HepG2 (cell line): ENCODE results near the gene TOP2B.

Experiments
- EZH2 ChIP-seq: conservative IDR thresholded peaks from 2 replicates; pipeline ENCODE4 v1.6.1; 2012; ENCODE audit warnings: mild to moderate bottlenecking, low read depth, low read length, moderate library complexity
- KDM5B ChIP-seq: sonication (generic); formaldehyde crosslinking; IDR thresholded peaks from 2 replicates; pipeline ENCODE4 v1.4.0; 2020; ENCODE audit warnings: missing genetic modification reagents, mild to moderate bottlenecking, borderline replicate concordance
- MAZ ChIP-seq, 2 experiments: sonication (generic) in 1 of 2; formaldehyde crosslinking in 1 of 2; IDR thresholded peaks; 2 replicates each; pipeline versions ENCODE4 v1.5.0 to v1.6.1; 2012 to 2020; ENCODE audit warnings: low read depth in 2 of 2, mild to moderate bottlenecking in 2 of 2, borderline replicate concordance in 1 of 2, improper control_type of control experiment in 1 of 2, low read length in 1 of 2, missing genetic modification reagents in 1 of 2, moderate library complexity in 1 of 2
- ZNF121 ChIP-seq: sonication (generic); formaldehyde crosslinking; IDR thresholded peaks from 2 replicates; pipeline ENCODE4 v1.5.0; 2020; ENCODE audit warnings: mild to moderate bottlenecking, missing genetic modification reagents
- ZNF670 ChIP-seq: sonication (generic); formaldehyde crosslinking; IDR thresholded peaks from 2 replicates; pipeline ENCODE4 v1.8.0; 2022; ENCODE audit warnings: mild to moderate bottlenecking, missing genetic modification reagents, borderline replicate concordance
- TF ChIP-seq, protein P1 (sequence below): IDR thresholded peaks from 2 replicates; pipeline ENCODE4 v1.6.1; 2012; ENCODE audit warnings: inconsistent platforms
- TF ChIP-seq, protein P2 (sequence below): sonication (generic); formaldehyde crosslinking; IDR thresholded peaks from 2 replicates; pipeline ENCODE4 v1.5.0; 2020; ENCODE audit warnings: mild to moderate bottlenecking, missing genetic modification reagents, moderate library complexity

DNA sequence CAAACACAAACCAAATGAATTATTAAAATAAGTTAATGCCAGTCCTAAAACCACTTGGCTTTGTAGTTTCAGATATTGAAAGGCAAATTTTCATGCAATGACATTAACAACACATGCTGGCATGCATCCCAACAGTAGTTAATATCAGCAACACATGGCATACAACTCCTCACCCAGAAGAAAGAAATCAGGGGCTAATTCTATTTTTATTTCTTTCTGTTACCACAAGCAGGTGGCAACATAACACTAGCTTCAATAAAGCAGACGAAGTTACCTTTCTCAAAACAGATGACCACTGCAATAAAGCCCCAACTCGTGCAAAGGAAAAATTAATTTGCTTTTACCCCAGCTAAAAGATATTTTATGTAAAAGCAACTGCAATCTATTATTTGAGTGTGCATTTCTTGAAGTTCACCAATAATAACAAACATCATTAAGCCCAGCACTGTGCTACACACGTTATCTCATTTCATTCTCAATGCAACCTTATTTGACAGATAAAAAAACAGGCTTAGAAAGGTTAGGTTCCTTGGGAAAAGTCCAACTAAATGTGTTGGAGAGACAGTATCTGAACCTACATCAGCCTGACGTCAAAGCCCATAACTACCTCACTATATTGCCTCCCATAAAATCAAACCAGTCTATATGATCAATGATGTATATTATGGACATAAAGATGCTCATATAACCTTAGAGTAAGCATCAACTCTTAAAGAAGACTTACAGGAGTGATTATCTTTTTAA, 2.8 kb downstream of the TOP2B start:
- no peak for TF ChIP-seq EZH2
- no peak for TF ChIP-seq ZNF121 (CRISPR knock-in tag)
- TF ChIP-seq MAZ (IDR thresholded peaks at IDR 0.05; ENCODE audit: borderline replicate concordance, low read depth, low read length), result no peak
- TF ChIP-seq MAZ (CRISPR knock-in tag; IDR thresholded peaks at IDR 0.05; ENCODE audit: low read depth), result no peak
- no peak for TF ChIP-seq KDM5B (CRISPR knock-in tag)
- TF ChIP-seq ZNF670 (CRISPR knock-in tag), result no peak
- TF ChIP-seq, protein P1, sequence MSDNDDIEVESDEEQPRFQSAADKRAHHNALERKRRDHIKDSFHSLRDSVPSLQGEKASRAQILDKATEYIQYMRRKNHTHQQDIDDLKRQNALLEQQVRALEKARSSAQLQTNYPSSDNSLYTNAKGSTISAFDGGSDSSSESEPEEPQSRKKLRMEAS, result no peak
- TF ChIP-seq, protein P2, sequence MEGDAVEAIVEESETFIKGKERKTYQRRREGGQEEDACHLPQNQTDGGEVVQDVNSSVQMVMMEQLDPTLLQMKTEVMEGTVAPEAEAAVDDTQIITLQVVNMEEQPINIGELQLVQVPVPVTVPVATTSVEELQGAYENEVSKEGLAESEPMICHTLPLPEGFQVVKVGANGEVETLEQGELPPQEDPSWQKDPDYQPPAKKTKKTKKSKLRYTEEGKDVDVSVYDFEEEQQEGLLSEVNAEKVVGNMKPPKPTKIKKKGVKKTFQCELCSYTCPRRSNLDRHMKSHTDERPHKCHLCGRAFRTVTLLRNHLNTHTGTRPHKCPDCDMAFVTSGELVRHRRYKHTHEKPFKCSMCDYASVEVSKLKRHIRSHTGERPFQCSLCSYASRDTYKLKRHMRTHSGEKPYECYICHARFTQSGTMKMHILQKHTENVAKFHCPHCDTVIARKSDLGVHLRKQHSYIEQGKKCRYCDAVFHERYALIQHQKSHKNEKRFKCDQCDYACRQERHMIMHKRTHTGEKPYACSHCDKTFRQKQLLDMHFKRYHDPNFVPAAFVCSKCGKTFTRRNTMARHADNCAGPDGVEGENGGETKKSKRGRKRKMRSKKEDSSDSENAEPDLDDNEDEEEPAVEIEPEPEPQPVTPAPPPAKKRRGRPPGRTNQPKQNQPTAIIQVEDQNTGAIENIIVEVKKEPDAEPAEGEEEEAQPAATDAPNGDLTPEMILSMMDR, result no peak
